Adrenal gland (tissue), 5 donors: ENCODE measurements around the gene SMCO4.

Experiments used
- POLR2A ChIP-seq, 2 donors: fragments of 450-650 bp; IDR thresholded peaks; one replicate each; pipeline ENCODE4 v1.6.1; 2017; ENCODE audit warnings: antibody characterized with exemption in 2 of 2, mild to moderate bottlenecking in 2 of 2, moderate library complexity in 1 of 2
- TF ChIP-seq, protein P1 (sequence below), 6 experiments: fragments of 450-650 bp in 4 of 6; fragments of 200-600 bp in 2 of 6; sonication (generic) in 1 of 6; IDR thresholded peaks; 1 replicate in 5 of 6; 2 replicates in 1 of 6; pipeline versions ENCODE4 v1.5.1 to v1.8.0; 2016 to 2021; ENCODE audit warnings: antibody characterized with exemption in 6 of 6, mild to moderate bottlenecking in 2 of 6, moderate library complexity in 1 of 6
- donor health status: DM: no; HTN: no; CAD: no.

DNA sequence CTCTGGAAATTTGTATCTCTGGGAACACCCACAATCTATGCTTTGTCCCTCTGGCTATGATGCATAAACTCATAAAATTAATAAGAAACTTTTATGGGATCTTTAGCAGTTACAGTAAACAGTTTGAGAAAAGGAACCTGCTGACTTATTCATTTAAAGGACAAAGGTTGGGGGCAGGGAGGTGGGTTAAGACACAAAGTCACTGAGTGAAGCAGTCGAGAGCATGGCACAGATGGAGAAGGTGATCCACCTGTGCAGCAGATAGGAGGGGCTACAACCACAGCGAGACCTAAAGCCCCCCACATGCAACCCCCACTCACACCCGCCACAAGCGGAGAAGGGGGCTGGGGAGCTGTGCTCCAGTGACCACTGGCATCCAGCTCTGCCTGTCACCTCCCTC is 45.0 kb downstream of the SMCO4 start:
- TF ChIP-seq, protein P1, sequence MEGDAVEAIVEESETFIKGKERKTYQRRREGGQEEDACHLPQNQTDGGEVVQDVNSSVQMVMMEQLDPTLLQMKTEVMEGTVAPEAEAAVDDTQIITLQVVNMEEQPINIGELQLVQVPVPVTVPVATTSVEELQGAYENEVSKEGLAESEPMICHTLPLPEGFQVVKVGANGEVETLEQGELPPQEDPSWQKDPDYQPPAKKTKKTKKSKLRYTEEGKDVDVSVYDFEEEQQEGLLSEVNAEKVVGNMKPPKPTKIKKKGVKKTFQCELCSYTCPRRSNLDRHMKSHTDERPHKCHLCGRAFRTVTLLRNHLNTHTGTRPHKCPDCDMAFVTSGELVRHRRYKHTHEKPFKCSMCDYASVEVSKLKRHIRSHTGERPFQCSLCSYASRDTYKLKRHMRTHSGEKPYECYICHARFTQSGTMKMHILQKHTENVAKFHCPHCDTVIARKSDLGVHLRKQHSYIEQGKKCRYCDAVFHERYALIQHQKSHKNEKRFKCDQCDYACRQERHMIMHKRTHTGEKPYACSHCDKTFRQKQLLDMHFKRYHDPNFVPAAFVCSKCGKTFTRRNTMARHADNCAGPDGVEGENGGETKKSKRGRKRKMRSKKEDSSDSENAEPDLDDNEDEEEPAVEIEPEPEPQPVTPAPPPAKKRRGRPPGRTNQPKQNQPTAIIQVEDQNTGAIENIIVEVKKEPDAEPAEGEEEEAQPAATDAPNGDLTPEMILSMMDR (IDR thresholded peaks at IDR 0.05) = no peak
- no peak for TF ChIP-seq POLR2A (IDR thresholded peaks at IDR 0.05)
